ENCODE data around the gene TMEM80.
"Not testable (repeated sequence)": the region's sequence is repeated elsewhere in the genome, so short reads cannot be mapped to it uniquely, and the experiment has no call there.

The TMEM80 gene

GRCh38 chr11:695538-696248 lies at the start of gene TMEM80:
Gene TMEM80 (plus strand): TSS chr11:695816. CDS start chr11:695828, 12 bp downstream.
- peak; percentile 98 for DNase-seq (ENCODE audit: low read depth)

DNA sequence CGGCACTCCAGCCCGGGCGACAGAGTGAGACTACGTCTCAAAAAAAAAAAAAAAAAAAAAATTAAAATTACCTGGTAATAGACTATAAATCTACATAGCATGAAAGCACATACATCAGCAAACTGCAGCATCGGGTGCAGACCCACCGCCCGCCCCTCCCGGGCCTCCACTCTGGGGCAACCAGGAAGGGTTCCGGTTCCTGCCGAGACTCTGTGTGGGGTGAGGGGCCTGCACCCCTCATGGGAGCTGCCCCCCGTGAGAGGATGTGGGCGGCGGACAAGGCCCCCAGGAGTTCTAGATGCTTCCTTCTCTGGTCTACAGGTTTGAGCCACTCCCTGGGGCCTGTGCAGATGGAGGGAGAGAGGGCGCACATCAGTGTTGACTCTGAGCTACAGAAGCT lies 49.4 kb upstream of the TMEM80 start:
- DNase-seq (ENCODE audit: low read depth) = no peak

GRCh38 chr11:647672-648158 lies 47.9 kb upstream of the TMEM80 start:
- not testable (repeated sequence) for DNase-seq (ENCODE audit: low read depth)

- no peak for DNase-seq (ENCODE audit: low read depth)
Observed at GRCh38 chr11:650482-650881, 45.1 kb upstream of the TMEM80 start.

DNA sequence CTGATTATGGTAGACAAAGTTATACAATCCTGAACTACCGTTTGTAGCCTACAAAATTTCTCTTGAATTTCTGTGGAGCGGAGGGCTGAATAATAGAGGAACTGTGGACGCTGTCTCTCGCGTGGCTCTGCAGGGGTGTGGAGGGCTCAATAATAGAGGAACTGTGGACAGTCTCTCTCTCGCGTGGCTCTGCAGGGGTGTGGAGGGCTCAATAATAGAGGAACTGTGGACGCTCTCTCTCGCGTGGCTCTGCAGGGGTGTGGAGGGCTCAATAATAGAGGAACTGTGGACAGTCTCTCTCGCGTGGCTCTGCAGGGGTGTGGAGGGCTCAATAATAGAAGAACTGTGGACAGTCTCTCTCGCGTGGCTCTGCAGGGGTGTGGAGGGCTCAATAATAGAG lies 42.5 kb upstream of the TMEM80 start:
- not testable (repeated sequence) for DNase-seq (ENCODE audit: low read depth)

DNA sequence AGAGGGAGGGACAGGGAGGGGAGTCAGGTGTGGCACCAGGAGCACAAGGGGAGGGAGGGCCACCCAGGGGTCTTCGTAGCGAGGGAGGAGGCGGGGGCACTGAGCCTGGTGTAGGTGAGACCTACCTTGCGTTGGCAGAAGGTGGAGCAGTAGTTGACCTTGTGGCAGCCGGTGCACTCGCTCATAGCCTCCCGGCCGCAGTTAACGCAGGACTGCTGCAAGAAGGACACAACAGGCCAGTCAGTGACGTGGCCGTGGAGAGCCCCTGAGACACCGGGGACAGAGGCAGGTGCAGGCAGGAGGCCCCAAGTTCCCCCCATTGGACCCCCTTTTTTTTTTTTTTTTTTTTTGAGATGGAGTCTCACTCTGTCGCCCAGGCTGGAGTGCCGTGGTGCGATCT lies 41.8 kb upstream of the TMEM80 start:
- DNase-seq (ENCODE audit: low read depth) = no peak

DNA sequence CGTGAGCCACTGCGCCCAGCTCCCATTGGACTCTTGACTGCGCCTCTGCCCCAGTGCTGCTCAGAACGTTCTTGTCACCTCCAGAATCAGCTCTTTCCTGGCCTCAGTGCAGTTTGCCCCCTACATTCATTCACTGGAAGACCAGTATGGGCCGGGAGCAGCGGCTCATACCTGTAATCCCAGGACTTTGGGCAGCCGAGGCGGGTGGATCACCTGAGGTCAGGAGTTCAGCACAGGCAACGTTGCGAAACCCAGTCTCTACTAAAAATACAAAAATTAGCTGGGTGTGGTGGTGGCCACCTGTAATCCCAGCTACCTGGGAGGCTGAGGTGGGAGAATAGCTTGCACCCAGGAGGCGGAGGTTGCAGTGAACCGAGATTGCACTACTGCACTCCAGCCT lies 41.2 kb upstream of the TMEM80 start:
- DNase-seq (ENCODE audit: low read depth) = not testable (repeated sequence)

GRCh38 chr11:655036-655726 lies 40.4 kb upstream of the TMEM80 start:
- no peak for DNase-seq (ENCODE audit: low read depth)

DNA sequence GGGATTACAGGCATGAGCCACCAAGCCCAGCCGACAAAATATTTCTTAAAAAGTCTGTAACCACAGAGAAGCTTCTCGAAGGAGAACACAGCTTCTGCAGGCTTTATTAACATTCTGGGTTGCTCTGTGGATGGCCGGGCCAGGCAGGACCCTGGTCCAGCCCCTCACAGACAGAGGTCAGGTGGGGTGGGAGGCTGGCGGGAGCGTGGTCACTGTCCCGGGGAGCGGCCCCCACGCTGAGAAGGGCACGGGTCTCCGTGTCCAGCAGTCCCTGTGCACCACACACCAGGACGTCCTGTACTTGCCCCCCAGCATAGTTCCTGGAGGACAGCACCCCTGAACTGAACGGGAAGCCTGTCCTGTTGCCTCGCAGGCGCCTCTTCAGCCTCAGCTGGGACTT lies 39.2 kb upstream of the TMEM80 start:
- DNase-seq (ENCODE audit: low read depth) = no peak

GRCh38 chr11:656866-657265 lies 38.8 kb upstream of the TMEM80 start:
- no peak for DNase-seq (ENCODE audit: low read depth)

- no peak for DNase-seq (ENCODE audit: low read depth)
Observed at GRCh38 chr11:657691-658126, 37.9 kb upstream of the TMEM80 start.

- DNase-seq (ENCODE audit: low read depth) = no peak
Observed at GRCh38 chr11:659532-660085, 36.0 kb upstream of the TMEM80 start.

- DNase-seq (ENCODE audit: low read depth) = no peak
Observed at GRCh38 chr11:660281-660680, 35.3 kb upstream of the TMEM80 start.

GRCh38 chr11:660681-661444 lies 34.8 kb upstream of the TMEM80 start:
- DNase-seq (ENCODE audit: low read depth) = no peak

GRCh38 chr11:662689-663274 lies 32.8 kb upstream of the TMEM80 start:
- peak; percentile 31 for DNase-seq (ENCODE audit: low read depth)

DNA sequence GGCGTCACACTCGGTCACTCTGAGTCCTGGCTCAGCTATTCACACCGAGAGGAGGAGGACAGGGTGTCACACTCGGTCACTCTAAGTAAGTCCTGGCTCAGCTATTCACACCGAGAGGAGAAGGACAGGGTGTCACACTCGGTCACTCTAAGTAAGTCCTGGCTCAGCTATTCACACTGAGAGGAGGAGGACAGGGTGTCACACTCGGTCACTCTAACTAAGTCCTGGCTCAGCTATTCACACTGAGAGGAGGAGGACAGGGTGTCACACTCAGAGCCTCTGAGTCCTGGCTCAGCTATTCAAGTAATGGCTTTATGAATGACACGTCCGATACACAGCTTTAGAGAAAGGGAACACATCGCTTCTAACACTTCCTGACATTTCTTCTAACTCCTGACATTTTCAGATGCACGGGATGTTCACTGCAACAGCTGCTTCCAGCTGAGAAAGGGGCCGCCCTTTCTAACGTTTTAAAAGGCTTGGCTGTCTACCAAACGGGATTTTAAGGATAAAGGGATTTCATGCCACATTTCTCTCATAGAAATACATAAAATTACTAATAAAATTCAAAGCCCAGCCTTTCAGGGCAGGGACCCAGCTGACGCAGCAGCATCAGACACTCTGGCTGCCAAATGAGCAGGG lies 30.4 kb upstream of the TMEM80 start:
- no peak for DNase-seq (ENCODE audit: low read depth)

DNA sequence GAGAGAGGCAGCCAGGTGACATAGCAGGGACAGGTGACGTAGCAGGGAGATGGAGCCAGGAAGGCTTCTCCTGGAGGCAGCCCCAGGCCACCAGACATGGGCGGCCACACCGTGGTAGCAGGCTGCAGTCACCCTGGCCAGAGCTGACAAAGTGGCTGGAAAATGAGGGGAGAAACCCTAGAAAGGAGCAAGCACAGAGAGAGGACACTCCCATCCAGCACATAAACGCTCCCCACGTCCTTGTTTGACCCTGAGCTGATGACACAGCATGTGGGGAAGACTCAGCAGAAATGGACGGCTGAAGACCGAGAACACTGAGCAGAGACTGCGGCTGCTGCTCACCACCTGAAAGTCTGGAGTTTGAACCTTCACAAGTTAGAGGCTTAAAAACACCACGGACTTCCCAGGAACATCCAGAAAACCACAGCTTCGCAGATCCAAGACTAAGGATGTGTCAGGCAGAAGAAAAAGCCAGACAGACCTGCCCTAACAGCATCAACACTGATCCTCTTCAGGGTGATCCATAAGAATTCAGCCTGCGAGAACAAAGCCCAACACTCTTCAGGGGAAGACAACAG lies 29.8 kb upstream of the TMEM80 start:
- no peak for DNase-seq (ENCODE audit: low read depth)

DNA sequence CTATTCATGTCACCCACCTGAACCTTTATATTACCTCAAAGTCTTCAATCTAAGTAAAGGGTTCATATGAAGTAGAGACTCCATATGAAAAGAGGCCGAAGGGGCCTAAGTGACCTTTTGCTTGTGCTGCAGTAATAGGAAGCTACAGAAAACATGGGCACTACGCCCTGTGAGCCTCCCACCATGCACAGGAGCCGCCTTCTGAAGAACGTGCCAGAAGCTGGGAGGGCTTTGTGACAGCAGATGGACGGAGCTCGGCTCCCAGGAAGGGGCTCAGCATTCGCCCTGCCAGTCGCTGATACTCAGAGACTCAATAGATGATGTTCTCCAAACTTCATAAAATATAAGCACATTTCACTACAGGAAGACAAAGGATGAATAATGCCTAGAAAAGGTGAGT lies 21.8 kb upstream of the TMEM80 start:
- no peak for DNase-seq (ENCODE audit: low read depth)

DNA sequence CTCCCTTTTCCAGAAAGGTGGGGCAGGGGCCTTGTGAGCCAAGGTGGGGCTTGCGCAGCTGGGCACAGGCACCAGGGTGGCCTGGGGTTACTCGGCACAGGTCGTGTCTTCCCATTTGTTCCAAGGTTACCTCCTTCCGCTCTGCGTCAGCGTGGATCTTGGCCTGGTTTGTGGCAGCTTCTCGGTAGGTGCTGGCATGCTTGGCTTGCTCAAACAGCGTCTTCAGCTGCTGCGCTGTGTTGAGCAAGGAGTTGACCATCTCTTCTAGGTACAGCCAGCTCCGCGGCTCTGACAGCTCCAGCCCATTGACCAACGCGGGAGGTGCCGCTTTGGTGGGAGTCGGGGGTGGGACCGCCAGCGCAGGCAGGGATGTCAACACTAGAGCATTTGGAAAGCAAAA lies 21.2 kb upstream of the TMEM80 start:
- no peak for DNase-seq (ENCODE audit: low read depth)

- DNase-seq (ENCODE audit: low read depth) = no peak
Observed at GRCh38 chr11:678297-678696, 17.3 kb upstream of the TMEM80 start.

Measured in stimulated activated CD8-positive, alpha-beta memory T cell treated with anti-CD3 and anti-CD28 coated beads, Interleukin-4, amount 100 ng/mL, for 24 hours (primary cell).